Inflammatory macrophage (primary cell): ENCODE results near the gene ADGRA3.

Experiments used
- DNase-seq, 2 donors: peaks; one replicate each; pipeline ENCODE4 v3.0.0-alpha.2; 2020 to 2022
- total RNA-seq, 18 experiments: gene quantifications; one replicate each; lab custom pipeline; 2026; ENCODE audit warnings: mixed read lengths in 6 of 18, inconsistent platforms in 2 of 18; lab: John Stamatoyannopoulos, UW

The ADGRA3 gene
- 0.58 to 7.2 (median 2.3) reads per million in 18 experiments for total RNA-seq

DNA sequence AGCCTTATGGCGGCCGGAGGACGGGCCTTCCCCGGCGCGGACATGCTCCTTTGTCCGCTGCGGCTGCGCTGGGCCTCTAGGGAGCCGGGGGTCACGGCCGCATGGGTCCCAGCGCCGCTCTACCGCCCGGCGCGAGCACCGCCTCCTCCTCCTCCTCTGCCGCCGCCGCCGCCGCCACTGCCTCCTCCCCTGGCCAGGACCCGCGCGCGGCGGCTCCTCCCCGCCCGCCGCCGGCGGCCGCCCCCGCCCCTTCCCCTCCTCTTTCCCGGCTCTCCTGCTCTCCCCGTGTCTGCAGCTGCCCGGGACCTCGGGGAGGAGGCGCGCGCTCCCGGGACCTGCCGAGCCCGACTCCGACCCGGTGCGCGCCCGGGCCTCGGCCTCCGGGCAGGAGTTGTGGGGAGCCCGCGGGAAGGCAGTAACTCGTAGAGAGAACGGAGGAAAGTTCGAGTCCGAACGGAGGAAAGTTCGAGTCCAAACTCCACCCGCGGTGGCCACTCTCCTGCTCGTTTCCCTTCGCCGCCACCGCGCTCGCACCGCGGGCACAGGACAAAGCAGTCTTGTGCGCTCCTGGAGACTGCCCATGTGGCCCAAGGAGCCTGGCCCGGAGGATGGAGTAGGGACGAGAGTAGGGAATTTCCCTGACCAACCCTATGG is at the start of gene ADGRA3:
Gene ADGRA3 (minus strand): TSS at position 179 of the 654 bp plus-strand sequence. CDS start 282 bp downstream, outside the sequence.
- peak in 1 of 2 donors; percentile 11 for DNase-seq

GRCh38 chr4:22556495-22556894 is 40.6 kb upstream of the ADGRA3 start:
- DNase-seq: no peak

GRCh38 chr4:22554670-22555069 is 38.8 kb upstream of the ADGRA3 start:
- DNase-seq: no peak

- DNase-seq: no peak
Observed at GRCh38 chr4:22553560-22553959, 37.7 kb upstream of the ADGRA3 start.

- DNase-seq: peak in 1 of 2 donors; percentile 31
Observed at GRCh38 chr4:22552812-22553211, 36.9 kb upstream of the ADGRA3 start.

GRCh38 chr4:22551550-22551949 is 35.7 kb upstream of the ADGRA3 start:
- no peak for DNase-seq

DNA sequence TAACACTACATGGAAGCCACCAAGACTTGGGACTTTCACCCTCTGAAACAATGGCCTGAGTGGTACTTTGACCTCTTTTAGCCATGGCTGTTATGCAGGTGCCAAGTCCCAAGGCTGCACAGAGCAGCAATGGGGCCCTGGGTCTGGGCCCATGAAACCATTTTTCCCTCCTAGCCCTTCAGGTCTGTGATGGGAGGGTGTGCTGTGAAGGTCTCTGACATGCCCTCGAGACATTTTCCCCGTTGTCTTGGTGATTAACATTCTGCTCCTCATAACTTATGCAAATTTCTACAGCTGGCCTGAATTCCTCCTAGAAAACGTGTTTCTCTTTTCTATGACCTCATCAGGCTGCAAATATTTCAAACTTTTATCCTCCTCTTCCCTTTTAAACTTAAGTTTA is 30.4 kb upstream of the ADGRA3 start:
- DNase-seq: no peak

DNA sequence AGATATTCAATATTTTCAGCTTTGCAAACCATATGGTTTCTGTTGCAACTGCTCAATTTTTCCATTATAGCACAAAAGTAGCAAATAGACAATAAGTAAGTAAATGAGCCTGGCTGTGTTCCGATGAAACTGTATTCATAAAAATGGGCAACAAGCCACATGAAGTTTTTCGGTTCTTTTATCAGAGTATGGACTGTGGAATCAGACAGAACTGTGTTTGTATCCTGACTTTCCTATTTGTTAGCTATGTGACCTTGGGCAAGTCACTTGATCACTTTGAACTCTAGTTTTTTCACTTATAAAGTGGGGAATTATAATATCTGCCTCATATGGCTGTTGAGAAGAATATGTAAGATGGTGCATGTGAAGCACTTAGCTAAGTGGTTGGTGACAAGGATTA is 23.4 kb upstream of the ADGRA3 start:
- DNase-seq: no peak

- DNase-seq: no peak
Observed at GRCh38 chr4:22537864-22538263, 22.0 kb upstream of the ADGRA3 start.

- DNase-seq: no peak
Observed at GRCh38 chr4:22534374-22534773, 18.5 kb upstream of the ADGRA3 start.

DNA sequence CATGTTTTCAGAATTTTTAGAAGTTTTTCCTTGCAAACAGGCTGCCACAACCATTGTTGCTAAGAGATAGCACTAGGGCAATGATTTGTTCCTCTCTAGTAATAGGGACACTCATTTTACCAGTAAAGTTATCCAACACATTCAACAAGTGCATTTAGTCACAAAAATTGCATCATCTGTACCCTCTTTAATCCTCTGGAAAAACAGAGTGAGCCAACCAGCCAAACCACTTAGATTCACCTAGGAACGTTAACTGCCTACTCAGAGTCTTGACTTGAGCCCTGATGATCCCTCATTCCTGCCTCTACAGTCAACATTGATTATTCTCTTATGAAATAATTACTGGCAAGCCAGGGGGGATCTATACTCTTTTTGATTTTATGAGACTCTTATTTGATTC is 17.0 kb upstream of the ADGRA3 start:
- DNase-seq: no peak

DNA sequence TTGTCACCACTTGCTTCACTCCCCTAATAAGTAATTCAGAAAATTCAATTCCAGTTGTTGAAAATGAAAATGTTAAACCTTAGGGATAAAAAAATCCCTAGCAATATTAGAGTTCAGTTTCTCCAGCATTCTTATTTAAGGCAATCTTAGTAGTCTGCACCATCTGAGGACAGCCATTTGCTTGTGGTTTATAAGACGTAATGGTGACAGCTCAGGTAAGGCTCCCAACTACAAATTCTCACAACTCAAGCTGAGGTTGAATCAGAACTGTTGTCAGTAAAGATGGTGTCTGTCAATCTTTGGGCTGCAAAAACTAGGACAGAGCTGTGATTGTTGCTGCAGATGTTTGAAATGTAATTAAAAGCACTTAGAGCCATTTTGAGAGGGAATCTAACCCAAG is 16.3 kb upstream of the ADGRA3 start:
- DNase-seq: no peak

GRCh38 chr4:22531311-22532019 is 15.6 kb upstream of the ADGRA3 start:
- no peak for DNase-seq

GRCh38 chr4:22524895-22525294 is 9.0 kb upstream of the ADGRA3 start:
- no peak for DNase-seq

GRCh38 chr4:22522706-22523501 is 7.0 kb upstream of the ADGRA3 start:
- DNase-seq: no peak

DNA sequence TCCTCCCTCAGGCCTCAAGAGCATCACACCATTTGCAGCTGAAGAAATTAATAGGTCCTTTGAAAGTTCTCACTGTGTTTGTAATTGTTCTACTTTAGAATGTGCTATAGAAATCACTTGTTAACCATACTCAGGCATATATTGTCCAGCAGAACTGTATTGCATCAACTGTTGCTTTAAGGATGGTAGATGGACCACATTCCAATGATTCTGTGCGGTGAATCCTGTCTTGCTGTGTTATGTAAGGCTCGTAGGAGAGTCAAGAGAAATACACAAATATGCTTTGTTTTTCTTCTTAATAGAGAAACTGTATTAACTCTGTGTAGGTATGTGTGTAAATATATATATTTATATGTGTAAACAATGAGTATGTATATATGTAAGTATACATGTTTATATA is 6.3 kb upstream of the ADGRA3 start:
- DNase-seq: no peak

GRCh38 chr4:22521240-22521639 is 5.4 kb upstream of the ADGRA3 start:
- DNase-seq: no peak

- DNase-seq: peak in 1 of 2 donors; percentile 36
Observed at GRCh38 chr4:22515145-22515887, 550 bp downstream of the ADGRA3 start.

- DNase-seq: no peak
Observed at GRCh38 chr4:22514481-22514880, 1.4 kb downstream of the ADGRA3 start.

DNA sequence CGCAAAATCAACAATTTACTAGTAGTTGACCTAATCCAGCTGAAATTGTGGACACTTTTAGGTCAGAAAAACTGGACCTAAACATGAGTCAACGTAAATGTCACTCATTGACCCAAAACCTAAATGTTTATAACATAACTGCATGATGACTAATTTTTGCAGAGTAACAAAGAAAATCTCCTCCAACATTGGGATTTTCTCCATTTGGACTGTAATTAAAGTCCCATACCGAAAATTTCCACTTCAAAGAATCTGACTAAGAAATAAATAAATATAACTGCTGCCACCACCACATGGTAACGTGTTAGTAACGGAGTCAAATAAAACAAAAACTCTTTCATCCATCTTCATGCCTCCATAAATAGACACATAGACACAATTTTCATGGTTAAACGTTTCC is 1.9 kb downstream of the ADGRA3 start:
- no peak for DNase-seq

GRCh38 chr4:22512306-22512705 is 3.6 kb downstream of the ADGRA3 start:
- DNase-seq: no peak

DNA sequence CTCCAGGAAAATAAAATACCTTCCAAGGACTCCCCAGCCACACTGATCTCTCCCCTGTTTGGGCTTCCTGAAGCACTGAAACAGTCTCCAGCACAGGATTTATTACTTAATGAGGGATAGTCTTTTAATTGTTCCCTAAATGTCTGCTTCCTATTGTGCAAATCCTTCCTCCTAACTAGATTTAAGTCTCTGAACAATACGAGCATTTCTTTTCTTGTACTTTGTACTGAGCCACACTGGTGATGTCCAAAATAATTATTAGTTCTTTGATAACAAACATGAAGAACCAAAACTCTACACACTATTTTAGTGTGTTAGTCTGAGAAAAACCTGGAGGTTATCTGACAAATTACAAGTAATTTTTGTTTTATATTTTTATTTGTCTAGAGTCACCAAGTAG is 5.1 kb downstream of the ADGRA3 start:
- DNase-seq: no peak

DNA sequence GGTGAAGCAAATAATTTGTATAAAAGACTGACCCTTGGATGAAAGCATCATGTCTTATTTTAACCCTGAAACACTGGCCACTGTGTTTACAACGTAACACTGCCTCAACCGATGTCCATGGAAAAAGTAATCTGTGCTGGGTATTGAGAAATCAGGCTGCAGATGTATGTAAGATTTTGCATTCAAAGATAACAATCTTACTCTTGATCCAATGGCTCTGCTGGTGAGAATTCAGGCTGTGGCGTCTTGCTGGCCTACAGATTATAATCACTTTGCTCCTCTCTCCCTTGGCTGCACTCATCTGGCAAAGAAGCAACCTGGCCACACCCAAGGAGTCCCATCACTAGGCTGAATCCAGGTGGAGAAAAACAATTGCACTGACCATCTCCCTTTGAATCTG is 7.5 kb downstream of the ADGRA3 start:
- no peak for DNase-seq
